ENCODE results near the gene MORN5. TPM values are rescaled to one million over a fixed set of nuclear protein-coding genes. Genes with fewer than 3 reads are reported as not detected.

Gene MORN5
- total and polyA plus RNA-seq, 2 donors (not counting 1 experiment from before 2014, with no cell fraction given) = not detected

- Histone ChIP-seq H3K4me2 (replicated peaks; ENCODE audit: low read depth, low read length, poor library complexity, severe bottlenecking) (no peak overlapping the region), H3K9ac (ENCODE audit: low read length) (no peak overlapping the region), H3K4me3 (ENCODE audit: control extremely low read depth in 1 of 5, extremely low read depth in 1 of 5, insufficient read depth in 1 of 5, low read depth in 2 of 5, low read length in 4 of 5) (no peak overlapping the region), H2AFZ (ENCODE audit: insufficient read depth, low read depth, low read length, poor library complexity, severe bottlenecking) (no peak overlapping the region), H3K4me1 (ENCODE audit: control insufficient read depth in 2 of 2, insufficient read depth in 2 of 2, low read length in 2 of 2) (no peaks in the 10 kb centered on the region), H3K27me3 (replicated peaks in 1 of 4; ENCODE audit: control extremely low read depth in 1 of 4, control insufficient read depth in 3 of 4, insufficient read depth in 4 of 4, low read length in 3 of 4) (peaks cover 0 to 12% (median 0%) of the 10 kb centered on the region in 4 experiments), H3K9me3 (ENCODE audit: control extremely low read depth in 1 of 3, control insufficient read depth in 2 of 3, insufficient read depth in 1 of 3, low read length in 2 of 3) (no peaks in the 10 kb centered on the region), H3K36me3 (replicated peaks in 1 of 2; ENCODE audit: control extremely low read depth in 1 of 2, control insufficient read depth in 1 of 2, extremely low read depth in 1 of 2, insufficient read depth in 2 of 2, low read length in 1 of 2) (no peaks in the 10 kb centered on the region), H3K79me2 (ENCODE audit: control insufficient read depth, insufficient read depth, low read length) (no peaks in the 10 kb centered on the region), H4K20me1 (ENCODE audit: control insufficient read depth, insufficient read depth, low read length, poor library complexity, severe bottlenecking) (no peaks in the 10 kb centered on the region), H3K27ac (ENCODE audit: low read length in 2 of 2) (no peak overlapping the region)
- Mint-ChIP-seq H3K4me3 (no peak overlapping the region), H3K9me3 (ENCODE audit: insufficient read depth) (no peaks in the 10 kb centered on the region), H3K27me3 (peaks cover 12% of the 10 kb centered on the region), H3K27ac (no peak overlapping the region), H3K4me1 (no peaks in the 10 kb centered on the region)
- ATAC-seq (ENCODE audit: low read depth) (no peak), DNase-seq (no peak)
- WGBS (ENCODE audit: insufficient coverage) = 75% methylated on average over 2 of the region's 4 CpGs
- ChIA-PET POLR2A (no interaction called here), CTCF (no interaction called here)
- intact Hi-C loops (cut with micrococcal nuclease) = no loop called here
- TF ChIP-seq CTCF (IDR thresholded peaks at IDR 0.05) (no peak), EZH2 (IDR thresholded peaks at IDR 0.05; ENCODE audit: borderline replicate concordance, insufficient read depth, low read depth, low read length, poor library complexity, severe bottlenecking) (no peak)
Measured at GRCh38 chr9:122195875-122196274, 36.2 kb downstream of the MORN5 start.

GRCh38 chr9:122197426-122197825, 37.7 kb downstream of the MORN5 start:
- Histone ChIP-seq H4K20me1 (ENCODE audit: control insufficient read depth, insufficient read depth, low read length, poor library complexity, severe bottlenecking) (no peaks in the 10 kb centered on the region), H3K79me2 (ENCODE audit: control insufficient read depth, insufficient read depth, low read length) (no peaks in the 10 kb centered on the region), H3K9ac (ENCODE audit: low read length) (no peak overlapping the region), H3K36me3 (replicated peaks in 1 of 2; ENCODE audit: control extremely low read depth in 1 of 2, control insufficient read depth in 1 of 2, extremely low read depth in 1 of 2, insufficient read depth in 2 of 2, low read length in 1 of 2) (no peaks in the 10 kb centered on the region), H3K27me3 (replicated peaks in 1 of 4; ENCODE audit: control extremely low read depth in 1 of 4, control insufficient read depth in 3 of 4, insufficient read depth in 4 of 4, low read length in 3 of 4) (peaks cover 0 to 10% (median 0%) of the 10 kb centered on the region in 4 experiments), H3K4me2 (replicated peaks; ENCODE audit: low read depth, low read length, poor library complexity, severe bottlenecking) (no peak overlapping the region), H3K9me3 (ENCODE audit: control extremely low read depth in 1 of 3, control insufficient read depth in 2 of 3, insufficient read depth in 1 of 3, low read length in 2 of 3) (no peaks in the 10 kb centered on the region), H3K4me3 (ENCODE audit: control extremely low read depth in 1 of 5, extremely low read depth in 1 of 5, insufficient read depth in 1 of 5, low read depth in 2 of 5, low read length in 4 of 5) (no peak overlapping the region), H3K4me1 (ENCODE audit: control insufficient read depth in 2 of 2, insufficient read depth in 2 of 2, low read length in 2 of 2) (no peaks in the 10 kb centered on the region), H2AFZ (ENCODE audit: insufficient read depth, low read depth, low read length, poor library complexity, severe bottlenecking) (no peak overlapping the region), H3K27ac (ENCODE audit: low read length in 2 of 2) (no peak overlapping the region)
- Mint-ChIP-seq H3K4me1 (no peaks in the 10 kb centered on the region), H3K9me3 (ENCODE audit: insufficient read depth) (no peaks in the 10 kb centered on the region), H3K4me3 (no peak overlapping the region), H3K27ac (no peak overlapping the region), H3K27me3 (peaks cover 12% of the 10 kb centered on the region)
- intact Hi-C loops (cut with micrococcal nuclease) = no loop called here
- WGBS (ENCODE audit: insufficient coverage) = 88% methylated on average over 7 of the region's 7 CpGs
- no peak for TF ChIP-seq CTCF (IDR thresholded peaks at IDR 0.05)
- TF ChIP-seq EZH2 (IDR thresholded peaks at IDR 0.05; ENCODE audit: borderline replicate concordance, insufficient read depth, low read depth, low read length, poor library complexity, severe bottlenecking) = no peak
- DNase-seq (no peak), ATAC-seq (ENCODE audit: low read depth) (no peak)
- ChIA-PET CTCF (no interaction called here), POLR2A (no interaction called here)
